K562 (cell line): ENCODE data around the gene RELA. TPM values are rescaled to one million over a fixed set of nuclear protein-coding genes. Genes with fewer than 3 reads are reported as not detected.

ENCODE experiments used
- ATF1 ChIP-seq, 2 experiments: fragments of 450-650 bp in 1 of 2; IDR thresholded peaks; 2 replicates each; pipeline ENCODE4 v1.6.1; 2016; ENCODE audit warnings: missing compliant biosample characterization in 1 of 2, missing genetic modification characterization in 1 of 2
- BACH1 ChIP-seq: fragments of 200-800 bp; sonication (Bioruptor generic); IDR thresholded peaks from 2 replicates; pipeline ENCODE4 v1.6.1; 2016; ENCODE audit warnings: missing genetic modification characterization, missing compliant biosample characterization
- CHD4 ChIP-seq: fragments of 200-600 bp; sonication (generic); IDR thresholded peaks from 3 replicates; pipeline ENCODE4 v1.6.1; 2012; ENCODE audit warnings: low read depth, mild to moderate bottlenecking, mixed read lengths, low read length, inconsistent platforms; ENCODE audit not compliant: insufficient read depth, insufficient replicate concordance, poor library complexity, severe bottlenecking
- CSDE1 ChIP-seq, 2 experiments: fragments of 450-650 bp; IDR thresholded peaks; 2 replicates each; pipeline ENCODE4 v1.6.1; 2016; ENCODE audit warnings: mild to moderate bottlenecking in 1 of 2
- E2F3 ChIP-seq: fragments of 250-450 bp; sonication (Bioruptor Pico); IDR thresholded peaks from 2 replicates; pipeline ENCODE4 v1.4.0; 2020; ENCODE audit warnings: mild to moderate bottlenecking
- GTF2A2 ChIP-seq: IDR thresholded peaks from 2 replicates; pipeline ENCODE4 v1.6.1; 2016; ENCODE audit warnings: mild to moderate bottlenecking, missing genetic modification characterization, missing compliant biosample characterization
- HLTF ChIP-seq: fragments of 450-650 bp; IDR thresholded peaks from 2 replicates; pipeline ENCODE4 v1.6.1; 2016
- JUND ChIP-seq, 2 experiments: IDR thresholded peaks; 2 replicates in 1 of 2; 3 replicates in 1 of 2; pipeline ENCODE4 v1.6.1; 2011; ENCODE audit warnings: borderline replicate concordance in 2 of 2, low read depth in 2 of 2, low read length in 2 of 2, improper control_type of control experiment in 1 of 2, missing biosample characterization in 1 of 2, missing genetic modification characterization in 1 of 2, missing genetic modification reagents in 1 of 2
- KAT8 ChIP-seq: fragments of 450-650 bp; IDR thresholded peaks from 2 replicates; pipeline ENCODE4 v1.6.1; 2016; ENCODE audit warnings: low read depth, mild to moderate bottlenecking
- KLF1 ChIP-seq: fragments of 450-650 bp; IDR thresholded peaks from 2 replicates; pipeline ENCODE4 v1.6.1; 2016; ENCODE audit warnings: missing genetic modification characterization, missing compliant biosample characterization
- MECOM ChIP-seq: fragments of 250-450 bp; sonication (Bioruptor Pico); IDR thresholded peaks from 2 replicates; pipeline ENCODE4 v1.8.0; 2022; ENCODE audit warnings: inconsistent platforms
- PBX2 ChIP-seq, 2 experiments: IDR thresholded peaks in 1 of 2; conservative IDR thresholded peaks in 1 of 2; 2 replicates each; pipeline ENCODE4 v1.6.1; 2016; ENCODE audit warnings: low read depth in 2 of 2, mild to moderate bottlenecking in 1 of 2, missing compliant biosample characterization in 1 of 2, missing genetic modification characterization in 1 of 2, moderate library complexity in 1 of 2
- POLR2H ChIP-seq: IDR thresholded peaks from 2 replicates; pipeline ENCODE4 v1.6.1; 2016; ENCODE audit warnings: missing genetic modification characterization, low read depth, mild to moderate bottlenecking, control low read depth, missing compliant biosample characterization, moderate library complexity
- POLR3G ChIP-seq: IDR thresholded peaks from 2 replicates; pipeline ENCODE4 v1.6.1; 2011; ENCODE audit not compliant: insufficient read length, insufficient replicate concordance; ENCODE audit errors: extremely low read depth
- RNF219 ChIP-seq: fragments of 250-450 bp; sonication (Bioruptor Pico); IDR thresholded peaks from 2 replicates; pipeline ENCODE4 v1.5.0; 2022; ENCODE audit warnings: mild to moderate bottlenecking
- TAF9B ChIP-seq: fragments of 450-650 bp; IDR thresholded peaks from 2 replicates; pipeline ENCODE4 v1.6.1; 2018; ENCODE audit warnings: mild to moderate bottlenecking; ENCODE audit not compliant: partially characterized antibody
- U2AF2 ChIP-seq: fragments of 200-400 bp; formaldehyde crosslinking; optimal IDR thresholded peaks from 2 replicates; pipeline ENCODE3; 2017; ENCODE audit warnings: low read depth, mild to moderate bottlenecking, low read length
- USF2 ChIP-seq: sonication (generic); formaldehyde crosslinking; IDR thresholded peaks from 2 replicates; pipeline ENCODE4 v1.5.0; 2020; ENCODE audit warnings: missing genetic modification reagents
- XRCC4 ChIP-seq: IDR thresholded peaks from one replicate; pipeline ENCODE4 v1.6.1; 2011; ENCODE audit not compliant: insufficient read depth, insufficient read length; ENCODE audit errors: extremely low read depth
- ZNF232 ChIP-seq: sonication (generic); formaldehyde crosslinking; IDR thresholded peaks from 2 replicates; pipeline ENCODE4 v1.8.0; 2022; ENCODE audit warnings: mild to moderate bottlenecking, missing genetic modification reagents
- ZNF740 ChIP-seq, 3 experiments: fragments of 200-800 bp in 1 of 3; sonication (Bioruptor generic) in 1 of 3; sonication (generic) in 1 of 3; formaldehyde crosslinking in 1 of 3; IDR thresholded peaks; 2 replicates each; pipeline versions ENCODE4 v1.6.1 to v1.8.0; 2016 to 2022; ENCODE audit warnings: mild to moderate bottlenecking in 2 of 3, missing compliant biosample characterization in 2 of 3, missing genetic modification characterization in 2 of 3, missing genetic modification reagents in 1 of 3
- polyA plus RNA-seq, 8 experiments: library from polyadenylated mRNA; depleted of rRNA in 4 of 8; stranded (reverse) in 5 of 8; unstranded in 3 of 8; fragments of >200 nt; fragmentation: Nextera tagmentation in 2 of 8; fragmentation: Illumina TruSeq in 1 of 8; extraction: Ambion mirVana in 2 of 8; extraction: Trizol in 1 of 8; gene quantifications; 2 replicates each; pipeline versions ENCODE4 v1.2.1 to v1.2.3, GENCODE V29; 2011 to 2014; ENCODE audit warnings: inconsistent platforms in 1 of 8, missing spikeins in 1 of 8
- total RNA-seq, 7 experiments: library from RNA; depleted of rRNA in 6 of 7; stranded (reverse); fragments of >200 nt in 6 of 7; fragmentation: Illumina TruSeq in 2 of 7; extraction: Trizol in 2 of 7; gene quantifications; 2 replicates each; pipeline versions ENCODE4 v1.2.1 to v1.2.3, GENCODE V29; 2011 to 2021; ENCODE audit warnings: low replicate concordance in 1 of 7

The RELA gene
- total and polyA plus RNA-seq, 9 of the 15 experiments (the other 6 are each of a cell fraction or from before 2014, with no cell fraction given), result 6.0 to 67.4 (median 20.6) TPM

GRCh38 chr11:65692367-65692766, 29.7 kb upstream of the RELA start (continued):
- TF ChIP-seq PBX2 (CRISPR knock-in tag; IDR thresholded peaks at IDR 0.05; ENCODE audit: low read depth), result no peak
- TF ChIP-seq PBX2 (tag; conservative IDR thresholded peaks at IDR 0.05; ENCODE audit: low read depth), result no peak
- 0 out of 2 replicates have a peak, but pooled peaks have one; percentile 39 for TF ChIP-seq MECOM (CRISPR knock-in tag)
- TF ChIP-seq ZNF740 (CRISPR knock-in tag; IDR thresholded peaks at IDR 0.05), result no peak
- peak in 1 of 2 experiments; percentile 70; a peak in 1 of 4 replicates for TF ChIP-seq ZNF740 (tag; IDR thresholded peaks at IDR 0.05)
- TF ChIP-seq POLR3G, result no peak
- no peak for TF ChIP-seq E2F3
- no peak for TF ChIP-seq KAT8
- TF ChIP-seq RNF219, result no peak
- no peak for TF ChIP-seq KLF1 (tag)
- no peak for TF ChIP-seq CHD4
- TF ChIP-seq POLR2H, result no peak
- 0 out of 2 replicates have a peak, but pooled peaks have one; percentile 2 for TF ChIP-seq JUND (IDR thresholded peaks at IDR 0.05; ENCODE audit: borderline replicate concordance, low read depth, low read length)
- 0 out of 3 replicates have a peak, but pooled peaks have one; percentile 34 for TF ChIP-seq JUND (tag; IDR thresholded peaks at IDR 0.05; ENCODE audit: borderline replicate concordance, low read depth, low read length)
- TF ChIP-seq GTF2A2, result no peak
- no peak for TF ChIP-seq TAF9B
- no peak for TF ChIP-seq ZNF232
- no peak for TF ChIP-seq CSDE1 (IDR thresholded peaks at IDR 0.05)
- TF ChIP-seq HLTF, result no peak
- TF ChIP-seq U2AF2, result no peak
- no peak for TF ChIP-seq BACH1
- TF ChIP-seq XRCC4, result no peak
- peak; percentile 72 for TF ChIP-seq USF2
- TF ChIP-seq ATF1 (CRISPR knock-in tag; IDR thresholded peaks at IDR 0.05), result no peak
- 0 out of 2 replicates have a peak, but pooled peaks have one; percentile 30 for TF ChIP-seq ATF1 (tag; IDR thresholded peaks at IDR 0.05)
